Keratinocyte (primary cell): Measurements from ENCODE around the gene EMILIN3. TPM values are rescaled to one million over a fixed set of nuclear protein-coding genes. Genes with fewer than 3 reads are reported as not detected.

ENCODE experiments used
- DNase-seq: peaks from one replicate; pipeline ENCODE4 v3.0.0-alpha.2; 2011; ENCODE audit warnings: low read depth, missing footprints, low spot score
- FAIRE-seq: peaks from 2 replicates; lab custom pipeline; 2011; peaks lifted over from hg19 to GRCh38; lab: Jason Lieb, UNC
- H2AFZ ChIP-seq: 2 replicates; pipeline ENCODE4 v1.6.0; 2012; ENCODE audit warnings: low read length, control low read depth, inconsistent platforms; ENCODE audit not compliant: control insufficient read depth
- H3K27ac ChIP-seq: 2 replicates; pipeline ENCODE4 v1.5.1; 2011; ENCODE audit warnings: low read length; ENCODE audit not compliant: control insufficient read depth, insufficient read depth
- H3K27me3 ChIP-seq: 3 replicates; pipeline ENCODE4 v1.6.0; 2011; ENCODE audit warnings: low read length; ENCODE audit not compliant: control insufficient read depth, insufficient read depth; ENCODE audit errors: extremely low read depth
- H3K36me3 ChIP-seq, 2 experiments: 2 replicates in 1 of 2; 3 replicates in 1 of 2; pipeline ENCODE4 v1.5.1; 2011; ENCODE audit warnings: low read length in 2 of 2, mild to moderate bottlenecking in 1 of 2; ENCODE audit not compliant: control insufficient read depth in 2 of 2, insufficient read depth in 2 of 2; ENCODE audit errors: extremely low read depth in 1 of 2
- H3K4me1 ChIP-seq: 3 replicates; pipeline ENCODE4 v1.5.1; 2011; ENCODE audit warnings: low read length; ENCODE audit not compliant: control insufficient read depth, insufficient read depth; ENCODE audit errors: extremely low read depth
- H3K4me2 ChIP-seq: 3 replicates; pipeline ENCODE4 v1.6.0; 2011; ENCODE audit warnings: low read depth, low read length; ENCODE audit not compliant: control insufficient read depth, insufficient read depth; ENCODE audit errors: extremely low read depth
- H3K4me3 ChIP-seq, 3 experiments: fragments of 200-600 bp in 1 of 3; sonication (generic) in 1 of 3; 2 replicates in 2 of 3; 3 replicates in 1 of 3; pipeline ENCODE4 v1.5.1; 2011 to 2016; ENCODE audit warnings: low read length in 3 of 3, mild to moderate bottlenecking in 3 of 3, control low read depth in 2 of 3, inconsistent platforms in 1 of 3, low read depth in 1 of 3, mixed read lengths in 1 of 3, mixed run types in 1 of 3, moderate library complexity in 1 of 3; ENCODE audit not compliant: control insufficient read depth in 2 of 3, insufficient read depth in 2 of 3; ENCODE audit errors: extremely low read depth in 1 of 3
- H3K79me2 ChIP-seq: 2 replicates; pipeline ENCODE4 v1.6.0; 2012; ENCODE audit warnings: low read length; ENCODE audit not compliant: control insufficient read depth, insufficient read depth
- H3K9ac ChIP-seq: 3 replicates; pipeline ENCODE4 v1.6.0; 2011; ENCODE audit warnings: low read length; ENCODE audit not compliant: control insufficient read depth, insufficient read depth; ENCODE audit errors: extremely low read depth
- H3K9me1 ChIP-seq: 3 replicates; pipeline ENCODE4 v1.6.0; 2011; ENCODE audit warnings: low read length; ENCODE audit not compliant: control insufficient read depth, insufficient read depth; ENCODE audit errors: extremely low read depth
- H3K9me3 ChIP-seq: 2 replicates; pipeline ENCODE4 v1.5.1; 2012; ENCODE audit warnings: low read depth, low read length; ENCODE audit not compliant: control insufficient read depth
- H4K20me1 ChIP-seq: 3 replicates; pipeline ENCODE4 v1.6.0; 2011; ENCODE audit warnings: low read length; ENCODE audit not compliant: control insufficient read depth, insufficient read depth; ENCODE audit errors: extremely low read depth
- EZH2 ChIP-seq: IDR thresholded peaks from one replicate; pipeline ENCODE4 v1.6.1; 2012; ENCODE audit warnings: inconsistent platforms, mild to moderate bottlenecking, low read length, moderate library complexity
- dilution Hi-C: fragments of 300-500 bp; cut with MboI; formaldehyde crosslinking; loops from one replicate; pipeline ENCODE4 v1.7.0; 2020; ENCODE audit warnings: low sequenced_read_pairs; ENCODE audit not compliant: extremely low pct_ligation_motif_present
- polyA plus RNA-seq, 5 experiments: library from polyadenylated mRNA; depleted of rRNA in 3 of 5; stranded (reverse) in 3 of 5; stranded (forward) in 1 of 5; unstranded in 1 of 5; fragments of >200 nt; gene quantifications; 1 replicate in 1 of 5; 2 replicates in 3 of 5; 3 replicates in 1 of 5; pipeline versions ENCODE4 v1.2.1 to v1.2.3, GENCODE V29; 2011 to 2012; ENCODE audit warnings: missing spikeins in 2 of 5, low read depth in 1 of 5, low replicate concordance in 1 of 5
- TF ChIP-seq, protein P1 (sequence below), 3 experiments: IDR thresholded peaks in 1 of 3; conservative IDR thresholded peaks in 1 of 3; optimal IDR thresholded peaks in 1 of 3; 2 replicates in 2 of 3; 3 replicates in 1 of 3; pipeline versions ENCODE3 to v1.5.1; 2011; ENCODE audit warnings: low read length in 3 of 3, mild to moderate bottlenecking in 3 of 3, moderate library complexity in 2 of 3, control low read depth in 1 of 3, inconsistent platforms in 1 of 3; ENCODE audit not compliant: insufficient read depth in 2 of 3; ENCODE audit errors: extremely low read depth in 1 of 3

EMILIN3 gene
- polyA plus RNA-seq, 1 donor (not counting 4 experiments of a cell fraction or from before 2014, with no cell fraction given), result not detected

- no peak for FAIRE-seq
- Histone ChIP-seq H3K4me2 (no peak overlapping the region), H3K36me3 (peaks cover 0 to 3% of the 10 kb centered on the region in 2 experiments), H3K9ac (no peak overlapping the region), H3K9me3 (no peaks in the 10 kb centered on the region), H3K9me1 (no peaks in the 10 kb centered on the region), H3K4me3 (no peak overlapping the region), H3K27me3 (peaks cover 41% of the 10 kb centered on the region), H2AFZ (no peak overlapping the region), H4K20me1 (no peaks in the 10 kb centered on the region), H3K4me1 (no peaks in the 10 kb centered on the region), H3K27ac (no peak overlapping the region), H3K79me2 (no peaks in the 10 kb centered on the region)
- DNase-seq, result no peak
- dilution Hi-C loops, result no loop called here
- TF ChIP-seq EZH2, result no peak
- TF ChIP-seq, protein P1, sequence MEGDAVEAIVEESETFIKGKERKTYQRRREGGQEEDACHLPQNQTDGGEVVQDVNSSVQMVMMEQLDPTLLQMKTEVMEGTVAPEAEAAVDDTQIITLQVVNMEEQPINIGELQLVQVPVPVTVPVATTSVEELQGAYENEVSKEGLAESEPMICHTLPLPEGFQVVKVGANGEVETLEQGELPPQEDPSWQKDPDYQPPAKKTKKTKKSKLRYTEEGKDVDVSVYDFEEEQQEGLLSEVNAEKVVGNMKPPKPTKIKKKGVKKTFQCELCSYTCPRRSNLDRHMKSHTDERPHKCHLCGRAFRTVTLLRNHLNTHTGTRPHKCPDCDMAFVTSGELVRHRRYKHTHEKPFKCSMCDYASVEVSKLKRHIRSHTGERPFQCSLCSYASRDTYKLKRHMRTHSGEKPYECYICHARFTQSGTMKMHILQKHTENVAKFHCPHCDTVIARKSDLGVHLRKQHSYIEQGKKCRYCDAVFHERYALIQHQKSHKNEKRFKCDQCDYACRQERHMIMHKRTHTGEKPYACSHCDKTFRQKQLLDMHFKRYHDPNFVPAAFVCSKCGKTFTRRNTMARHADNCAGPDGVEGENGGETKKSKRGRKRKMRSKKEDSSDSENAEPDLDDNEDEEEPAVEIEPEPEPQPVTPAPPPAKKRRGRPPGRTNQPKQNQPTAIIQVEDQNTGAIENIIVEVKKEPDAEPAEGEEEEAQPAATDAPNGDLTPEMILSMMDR (optimal IDR thresholded peaks at IDR 0.05 in 1 of 3, IDR thresholded peaks at IDR 0.05 in 1 of 3, conservative IDR thresholded peaks at IDR 0.05 in 1 of 3; ENCODE audit: extremely low read depth in 1 of 3, insufficient read depth in 2 of 3, low read length in 3 of 3), result no peak
Observed at GRCh38 chr20:41364236-41364855, 2.3 kb downstream of the EMILIN3 start.

- no peak overlapping the region for H3K27ac ChIP-seq
- H3K4me3 ChIP-seq, result no peak overlapping the region
- no peaks in the 10 kb centered on the region for H3K9me3 ChIP-seq
- H3K4me1 ChIP-seq, result no peaks in the 10 kb centered on the region
- H3K27me3 ChIP-seq, result peaks cover 41% of the 10 kb centered on the region
- H3K4me2 ChIP-seq, result no peak overlapping the region
- FAIRE-seq (no peak), DNase-seq (no peak)
- no peak overlapping the region for H2AFZ ChIP-seq
- TF ChIP-seq EZH2, result no peak
- H3K9ac ChIP-seq, result no peak overlapping the region
- dilution Hi-C loops, result no loop called here
- no peaks in the 10 kb centered on the region for H3K9me1 ChIP-seq
- H3K79me2 ChIP-seq, result no peaks in the 10 kb centered on the region
- peaks cover 0 to 4% of the 10 kb centered on the region in 2 experiments for H3K36me3 ChIP-seq
- H4K20me1 ChIP-seq, result no peaks in the 10 kb centered on the region
Observed at GRCh38 chr20:41363601-41364000, 3.0 kb downstream of the EMILIN3 start.

DNA sequence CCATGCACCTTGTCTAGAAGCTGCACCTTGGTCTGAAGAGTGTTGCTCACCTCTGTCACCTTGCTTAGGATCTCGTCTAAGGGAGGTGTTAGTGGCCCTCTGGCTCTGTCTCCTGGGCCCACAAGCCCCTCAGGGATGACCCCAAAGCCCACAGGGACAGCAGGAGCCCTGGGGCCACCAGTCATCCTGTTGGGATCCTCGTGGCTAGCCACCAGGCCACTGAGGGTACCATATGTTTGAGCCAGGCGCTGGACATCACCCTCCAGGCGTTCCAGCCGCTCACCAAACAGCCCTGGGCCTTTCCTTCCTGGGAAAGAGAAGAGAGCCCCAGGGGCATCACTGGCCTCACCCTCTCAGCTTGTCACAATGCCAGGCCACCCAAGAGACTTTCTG lies 3.9 kb downstream of the EMILIN3 start:
- dilution Hi-C loops, result no loop called here
- H3K9ac ChIP-seq, result no peak overlapping the region

More for the DNA sequence above, 3.9 kb downstream of the EMILIN3 start:
- H3K4me2 ChIP-seq, result no peak overlapping the region
- no peak for DNase-seq
- H3K79me2 ChIP-seq, result no peaks in the 10 kb centered on the region
- no peak for TF ChIP-seq EZH2
- TF ChIP-seq, protein P1 (optimal IDR thresholded peaks at IDR 0.05 in 1 of 3, IDR thresholded peaks at IDR 0.05 in 1 of 3, conservative IDR thresholded peaks at IDR 0.05 in 1 of 3; ENCODE audit: extremely low read depth in 1 of 3, insufficient read depth in 2 of 3, low read length in 3 of 3), result no peak
- no peak overlapping the region for H3K4me3 ChIP-seq
- peaks cover 8 to 10% of the 10 kb centered on the region in 2 experiments for H3K36me3 ChIP-seq
- H2AFZ ChIP-seq, result no peak overlapping the region
- no peaks in the 10 kb centered on the region for H3K4me1 ChIP-seq
- no peak overlapping the region for H3K27ac ChIP-seq
- H4K20me1 ChIP-seq, result no peaks in the 10 kb centered on the region
- H3K27me3 ChIP-seq, result peaks cover 35% of the 10 kb centered on the region
- no peak for FAIRE-seq
- no peaks in the 10 kb centered on the region for H3K9me3 ChIP-seq
- no peaks in the 10 kb centered on the region for H3K9me1 ChIP-seq
